Upper lobe of left lung (tissue), 4 donors: ENCODE data around the gene SPTB.
A peak's percentile ranks its signal among the peaks of the same experiment; 100 is the strongest.

ENCODE experiments used
- EP300 ChIP-seq, 4 donors: sonication (generic); formaldehyde crosslinking; IDR thresholded peaks; one replicate each; pipeline ENCODE4 v1.5.1; 2017; ENCODE audit warnings: antibody characterized with exemption in 4 of 4, control low read depth in 2 of 4
- POLR2A ChIP-seq, 4 donors: fragments of 450-650 bp; IDR thresholded peaks; one replicate each; pipeline ENCODE4 v1.5.1; 2016 to 2017; ENCODE audit warnings: antibody characterized with exemption in 4 of 4, mild to moderate bottlenecking in 2 of 4
- POLR2AphosphoS5 ChIP-seq, 2 donors: sonication (generic); formaldehyde crosslinking; IDR thresholded peaks; one replicate each; pipeline ENCODE4 v1.5.1; 2017; ENCODE audit warnings: antibody characterized with exemption in 2 of 2
- TF ChIP-seq, protein P1 (sequence below), 6 experiments: fragments of 450-650 bp in 4 of 6; fragments of 200-600 bp in 2 of 6; sonication (generic) in 2 of 6; IDR thresholded peaks; one replicate each; pipeline ENCODE4 v1.5.1; 2016 to 2019; ENCODE audit warnings: antibody characterized with exemption in 6 of 6

DNA sequence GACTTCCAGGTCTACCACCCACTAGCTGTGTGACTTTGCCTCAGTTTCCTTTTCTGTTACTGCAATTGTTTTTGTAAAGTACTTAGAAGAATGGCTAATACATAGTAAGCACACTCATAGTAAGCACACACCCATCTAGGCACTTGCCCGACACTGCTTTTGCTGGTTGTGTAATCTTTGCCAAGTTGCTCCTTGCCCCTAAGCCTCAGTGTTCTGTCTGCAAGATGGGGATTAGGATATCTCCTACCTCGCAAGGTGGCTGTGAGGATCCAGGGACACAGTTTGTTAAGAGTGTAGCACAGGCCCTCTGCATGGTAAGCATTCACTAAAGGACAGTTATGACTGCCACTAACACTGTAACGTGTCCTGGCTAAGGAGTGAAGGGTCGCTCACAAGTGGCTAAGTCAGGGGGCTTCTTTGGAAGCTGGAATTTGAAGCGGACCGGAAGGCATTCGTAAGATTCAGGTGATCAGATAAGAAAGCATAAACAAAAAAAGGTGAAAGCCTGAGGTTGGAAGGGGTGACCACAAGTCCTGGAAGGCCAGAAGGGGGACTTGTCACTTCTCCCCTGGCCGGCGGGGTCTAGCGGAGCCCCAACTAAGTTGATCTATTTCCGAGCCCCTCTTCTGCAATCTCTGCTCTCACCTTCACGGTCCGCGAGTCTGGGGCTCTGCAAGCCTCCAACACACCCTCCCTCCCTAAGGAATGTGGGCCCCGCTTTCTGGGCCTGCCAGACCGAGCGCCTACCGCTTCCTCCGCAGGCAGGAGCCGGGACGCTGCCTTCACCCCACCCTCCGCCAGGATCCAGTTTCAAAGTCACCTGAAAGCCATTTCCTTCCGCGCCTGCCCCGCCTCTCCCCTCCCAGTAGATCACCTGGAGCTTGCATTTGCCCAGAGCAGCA is 177.0 kb downstream of the SPTB start:
- TF ChIP-seq, protein P1, sequence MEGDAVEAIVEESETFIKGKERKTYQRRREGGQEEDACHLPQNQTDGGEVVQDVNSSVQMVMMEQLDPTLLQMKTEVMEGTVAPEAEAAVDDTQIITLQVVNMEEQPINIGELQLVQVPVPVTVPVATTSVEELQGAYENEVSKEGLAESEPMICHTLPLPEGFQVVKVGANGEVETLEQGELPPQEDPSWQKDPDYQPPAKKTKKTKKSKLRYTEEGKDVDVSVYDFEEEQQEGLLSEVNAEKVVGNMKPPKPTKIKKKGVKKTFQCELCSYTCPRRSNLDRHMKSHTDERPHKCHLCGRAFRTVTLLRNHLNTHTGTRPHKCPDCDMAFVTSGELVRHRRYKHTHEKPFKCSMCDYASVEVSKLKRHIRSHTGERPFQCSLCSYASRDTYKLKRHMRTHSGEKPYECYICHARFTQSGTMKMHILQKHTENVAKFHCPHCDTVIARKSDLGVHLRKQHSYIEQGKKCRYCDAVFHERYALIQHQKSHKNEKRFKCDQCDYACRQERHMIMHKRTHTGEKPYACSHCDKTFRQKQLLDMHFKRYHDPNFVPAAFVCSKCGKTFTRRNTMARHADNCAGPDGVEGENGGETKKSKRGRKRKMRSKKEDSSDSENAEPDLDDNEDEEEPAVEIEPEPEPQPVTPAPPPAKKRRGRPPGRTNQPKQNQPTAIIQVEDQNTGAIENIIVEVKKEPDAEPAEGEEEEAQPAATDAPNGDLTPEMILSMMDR (IDR thresholded peaks at IDR 0.05): no peak
- TF ChIP-seq POLR2AphosphoS5 (IDR thresholded peaks at IDR 0.05) (peak in 1 of 2 donors; percentile 18), POLR2A (IDR thresholded peaks at IDR 0.05) (peak in 1 of 4 donors; percentile 34), EP300 (IDR thresholded peaks at IDR 0.05) (no peak)
